ENCODE results near the gene GPC6. TPM values are rescaled to one million over a fixed set of nuclear protein-coding genes. Genes with fewer than 3 reads are reported as not detected.

GPC6 gene
- polyA plus RNA-seq, 1 donor: 26.7 TPM

- H3K9me3 ChIP-seq (ENCODE audit: control insufficient read depth, low read depth, low read length): no peaks in the 10 kb centered on the region
- no peaks in the 10 kb centered on the region for H3K4me1 ChIP-seq (ENCODE audit: control insufficient read depth, insufficient read depth, low read length)
- no peak overlapping the region for H3K27ac ChIP-seq (ENCODE audit: low read length)
- no peak for DNase-seq
- H3K4me3 ChIP-seq (ENCODE audit: low read length): no peak overlapping the region
- H3K27me3 ChIP-seq (ENCODE audit: control insufficient read depth, insufficient read depth, low read length): no peaks in the 10 kb centered on the region
- WGBS (ENCODE audit: insufficient coverage, low lambda C conversion rate): no CpG with 5 or more reads among the region's 3 CpGs
- no peaks in the 10 kb centered on the region for H3K36me3 ChIP-seq (ENCODE audit: control insufficient read depth, insufficient read depth, low read length)
These were observed 715.4 kb downstream of the GPC6 start for GRCh38 chr13:93942016-93942415.

- DNase-seq: no peak
- Histone ChIP-seq H3K4me3 (ENCODE audit: low read length) (no peak overlapping the region), H3K4me1 (ENCODE audit: control insufficient read depth, insufficient read depth, low read length) (no peaks in the 10 kb centered on the region), H3K27me3 (ENCODE audit: control insufficient read depth, insufficient read depth, low read length) (no peaks in the 10 kb centered on the region), H3K36me3 (ENCODE audit: control insufficient read depth, insufficient read depth, low read length) (no peaks in the 10 kb centered on the region), H3K9me3 (ENCODE audit: control insufficient read depth, low read depth, low read length) (no peaks in the 10 kb centered on the region), H3K27ac (ENCODE audit: low read length) (no peak overlapping the region)
- WGBS (ENCODE audit: insufficient coverage, low lambda C conversion rate): 100% methylated on average over 2 of the region's 3 CpGs
These were observed 719.0 kb downstream of the GPC6 start for GRCh38 chr13:93945621-93946020.

- no CpG with 5 or more reads among the region's 3 CpGs for WGBS (ENCODE audit: insufficient coverage, low lambda C conversion rate)
- H3K9me3 ChIP-seq (ENCODE audit: control insufficient read depth, low read depth, low read length): no peaks in the 10 kb centered on the region
- no peak for DNase-seq
- no peak overlapping the region for H3K4me3 ChIP-seq (ENCODE audit: low read length)
- H3K4me1 ChIP-seq (ENCODE audit: control insufficient read depth, insufficient read depth, low read length): no peaks in the 10 kb centered on the region
- no peaks in the 10 kb centered on the region for H3K27me3 ChIP-seq (ENCODE audit: control insufficient read depth, insufficient read depth, low read length)
- H3K36me3 ChIP-seq (ENCODE audit: control insufficient read depth, insufficient read depth, low read length): no peaks in the 10 kb centered on the region
- no peak overlapping the region for H3K27ac ChIP-seq (ENCODE audit: low read length)
These were observed 720.4 kb downstream of the GPC6 start for GRCh38 chr13:93946994-93947393.

DNA sequence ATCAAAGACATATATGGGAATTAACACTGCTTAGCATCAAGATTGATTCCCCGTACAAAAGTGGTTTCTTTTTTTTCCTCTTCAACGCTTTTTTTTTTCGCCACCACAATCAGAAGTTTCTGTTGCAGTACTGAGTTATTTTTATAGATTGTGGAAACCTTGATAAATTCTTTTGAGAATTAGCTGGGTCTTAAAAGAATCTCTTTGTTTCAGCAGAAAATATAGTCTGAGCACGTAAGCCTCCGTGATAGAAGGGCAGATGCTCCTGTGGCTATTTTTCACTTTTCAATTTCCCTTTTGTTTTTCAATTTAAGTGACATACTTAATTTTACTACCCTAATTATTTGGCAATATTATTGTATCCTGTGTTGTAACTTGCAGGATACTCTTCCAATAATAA is 721.0 kb downstream of the GPC6 start:
- Histone ChIP-seq H3K36me3 (ENCODE audit: control insufficient read depth, insufficient read depth, low read length) (no peaks in the 10 kb centered on the region), H3K4me3 (ENCODE audit: low read length) (no peak overlapping the region), H3K9me3 (ENCODE audit: control insufficient read depth, low read depth, low read length) (no peaks in the 10 kb centered on the region), H3K27me3 (ENCODE audit: control insufficient read depth, insufficient read depth, low read length) (no peaks in the 10 kb centered on the region), H3K4me1 (ENCODE audit: control insufficient read depth, insufficient read depth, low read length) (no peaks in the 10 kb centered on the region), H3K27ac (ENCODE audit: low read length) (no peak overlapping the region)
- DNase-seq: no peak
- WGBS (ENCODE audit: insufficient coverage, low lambda C conversion rate): 92% methylated on average over 5 of the region's 5 CpGs

- H3K36me3 ChIP-seq (ENCODE audit: control insufficient read depth, insufficient read depth, low read length): no peaks in the 10 kb centered on the region
- WGBS (ENCODE audit: insufficient coverage, low lambda C conversion rate): 58% methylated on average over 2 of the region's 2 CpGs
- no peak overlapping the region for H3K27ac ChIP-seq (ENCODE audit: low read length)
These were observed 721.7 kb downstream of the GPC6 start for GRCh38 chr13:93948162-93948922.

DNA sequence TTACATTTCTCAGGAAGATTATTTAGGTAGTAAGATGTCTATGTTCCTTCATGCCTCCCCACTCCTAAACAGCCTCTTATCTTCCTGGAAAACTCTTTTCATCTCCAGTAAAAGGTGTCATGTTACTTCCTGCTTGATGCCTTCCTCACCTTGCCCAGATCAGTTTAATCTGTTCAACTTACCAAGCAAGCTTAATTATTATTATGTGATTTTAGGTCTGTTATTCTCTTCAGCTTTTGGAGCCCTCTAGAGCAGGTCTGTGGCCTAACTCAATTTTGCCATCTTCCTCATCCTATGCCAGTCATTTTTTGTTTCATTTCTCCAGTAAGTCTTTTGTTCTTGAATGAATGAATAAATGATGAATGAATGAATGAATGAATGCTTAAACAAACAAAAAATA is 724.5 kb downstream of the GPC6 start:
- no peaks in the 10 kb centered on the region for H3K4me1 ChIP-seq (ENCODE audit: control insufficient read depth, insufficient read depth, low read length)
- DNase-seq: no peak

More at GRCh38 chr13:93948162-93948922, 721.7 kb downstream of the GPC6 start:
- H3K27me3 ChIP-seq (ENCODE audit: control insufficient read depth, insufficient read depth, low read length): no peaks in the 10 kb centered on the region
- H3K4me1 ChIP-seq (ENCODE audit: control insufficient read depth, insufficient read depth, low read length): no peaks in the 10 kb centered on the region
- no peak overlapping the region for H3K4me3 ChIP-seq (ENCODE audit: low read length)
- no peak for DNase-seq
- H3K9me3 ChIP-seq (ENCODE audit: control insufficient read depth, low read depth, low read length): no peaks in the 10 kb centered on the region

GRCh38 chr13:93951951-93952350 is 725.3 kb downstream of the GPC6 start:
- no peak overlapping the region for H3K4me3 ChIP-seq (ENCODE audit: low read length)
- WGBS (ENCODE audit: insufficient coverage, low lambda C conversion rate): 90% methylated on average over 1 of the region's 1 CpG
- DNase-seq: no peak
- H3K4me1 ChIP-seq (ENCODE audit: control insufficient read depth, insufficient read depth, low read length): no peaks in the 10 kb centered on the region
- H3K9me3 ChIP-seq (ENCODE audit: control insufficient read depth, low read depth, low read length): no peaks in the 10 kb centered on the region
- H3K27ac ChIP-seq (ENCODE audit: low read length): no peak overlapping the region
- no peaks in the 10 kb centered on the region for H3K27me3 ChIP-seq (ENCODE audit: control insufficient read depth, insufficient read depth, low read length)
- no peaks in the 10 kb centered on the region for H3K36me3 ChIP-seq (ENCODE audit: control insufficient read depth, insufficient read depth, low read length)

More for the DNA sequence above, 724.5 kb downstream of the GPC6 start:
- H3K27me3 ChIP-seq (ENCODE audit: control insufficient read depth, insufficient read depth, low read length): no peaks in the 10 kb centered on the region
- H3K36me3 ChIP-seq (ENCODE audit: control insufficient read depth, insufficient read depth, low read length): no peaks in the 10 kb centered on the region
- no peak overlapping the region for H3K27ac ChIP-seq (ENCODE audit: low read length)
- H3K9me3 ChIP-seq (ENCODE audit: control insufficient read depth, low read depth, low read length): no peaks in the 10 kb centered on the region
- no peak overlapping the region for H3K4me3 ChIP-seq (ENCODE audit: low read length)

DNA sequence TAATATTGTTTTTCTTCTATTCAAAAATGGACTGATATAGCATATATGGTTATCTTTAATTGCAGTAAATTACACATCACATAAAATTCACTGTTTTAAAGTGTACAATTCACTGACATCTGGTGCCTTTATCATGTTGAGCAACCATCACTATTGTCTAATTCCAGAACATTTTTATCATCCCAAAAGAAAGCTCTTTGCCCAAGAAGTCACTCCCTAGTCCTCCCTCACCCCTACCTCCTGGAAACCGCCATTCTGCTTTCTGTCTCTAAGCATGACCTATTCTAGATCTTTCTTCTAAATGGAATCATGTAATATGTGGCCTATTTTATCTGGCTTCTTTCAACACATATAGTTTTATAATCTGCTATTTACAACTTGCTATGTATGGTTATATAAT is 727.2 kb downstream of the GPC6 start:
- Histone ChIP-seq H3K4me1 (ENCODE audit: control insufficient read depth, insufficient read depth, low read length) (no peaks in the 10 kb centered on the region), H3K36me3 (ENCODE audit: control insufficient read depth, insufficient read depth, low read length) (no peaks in the 10 kb centered on the region), H3K4me3 (ENCODE audit: low read length) (no peak overlapping the region), H3K27ac (ENCODE audit: low read length) (no peak overlapping the region), H3K9me3 (ENCODE audit: control insufficient read depth, low read depth, low read length) (no peaks in the 10 kb centered on the region), H3K27me3 (ENCODE audit: control insufficient read depth, insufficient read depth, low read length) (no peaks in the 10 kb centered on the region)
- WGBS (ENCODE audit: insufficient coverage, low lambda C conversion rate): 100% methylated on average over 1 of the region's 1 CpG
- DNase-seq: no peak

DNA sequence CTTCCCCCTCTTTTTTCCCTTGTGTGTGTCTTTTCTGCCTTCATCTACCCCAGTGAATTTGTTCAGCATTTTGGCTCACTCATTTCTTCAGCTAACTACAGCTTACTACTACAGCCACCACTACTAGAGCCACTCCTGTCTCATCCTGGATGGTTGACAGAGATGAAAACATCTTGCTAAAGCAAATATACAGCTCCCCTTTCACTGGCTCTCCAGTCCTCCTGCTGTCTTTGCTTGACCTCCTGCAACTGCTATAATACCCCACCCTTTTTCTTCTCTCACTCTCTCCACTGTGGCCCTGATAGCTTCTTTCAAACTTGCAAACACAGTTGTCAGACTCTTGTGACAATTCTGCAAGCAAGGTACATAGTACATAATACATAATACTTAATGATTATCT is 729.3 kb downstream of the GPC6 start:
- H3K4me3 ChIP-seq (ENCODE audit: low read length): no peak overlapping the region
- H3K36me3 ChIP-seq (ENCODE audit: control insufficient read depth, insufficient read depth, low read length): no peaks in the 10 kb centered on the region
- no peaks in the 10 kb centered on the region for H3K4me1 ChIP-seq (ENCODE audit: control insufficient read depth, insufficient read depth, low read length)
- H3K27ac ChIP-seq (ENCODE audit: low read length): no peak overlapping the region
- peak in 1 of 2 donors; percentile 16 for DNase-seq
- no peaks in the 10 kb centered on the region for H3K27me3 ChIP-seq (ENCODE audit: control insufficient read depth, insufficient read depth, low read length)
- H3K9me3 ChIP-seq (ENCODE audit: control insufficient read depth, low read depth, low read length): no peaks in the 10 kb centered on the region

GRCh38 chr13:93956426-93956825 is 729.8 kb downstream of the GPC6 start:
- 75% methylated on average over 1 of the region's 2 CpGs for WGBS (ENCODE audit: insufficient coverage, low lambda C conversion rate)
- H3K27me3 ChIP-seq (ENCODE audit: control insufficient read depth, insufficient read depth, low read length): no peaks in the 10 kb centered on the region
- no peak overlapping the region for H3K4me3 ChIP-seq (ENCODE audit: low read length)
- no peaks in the 10 kb centered on the region for H3K36me3 ChIP-seq (ENCODE audit: control insufficient read depth, insufficient read depth, low read length)
- H3K27ac ChIP-seq (ENCODE audit: low read length): no peak overlapping the region
- DNase-seq: no peak
- no peaks in the 10 kb centered on the region for H3K4me1 ChIP-seq (ENCODE audit: control insufficient read depth, insufficient read depth, low read length)
- H3K9me3 ChIP-seq (ENCODE audit: control insufficient read depth, low read depth, low read length): no peaks in the 10 kb centered on the region

DNA sequence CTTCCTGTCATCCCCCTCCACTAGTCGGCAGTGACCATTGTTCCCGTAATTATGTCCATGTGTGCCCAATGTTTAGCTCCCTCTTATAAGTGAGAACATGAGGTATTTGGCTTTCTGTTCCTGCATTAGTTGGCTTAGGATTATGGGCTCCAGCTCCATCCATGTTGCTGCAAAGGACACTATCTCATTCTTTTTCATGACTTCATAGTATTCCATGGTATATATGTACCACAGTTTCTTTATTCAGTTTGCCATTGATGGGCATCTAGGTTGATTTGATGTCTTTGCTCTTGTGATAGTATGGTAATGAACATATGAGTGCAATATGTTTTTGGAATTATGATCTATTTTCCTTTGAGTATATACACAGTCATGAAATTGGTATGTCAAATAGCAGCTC is 730.8 kb downstream of the GPC6 start:
- Histone ChIP-seq H3K9me3 (ENCODE audit: control insufficient read depth, low read depth, low read length) (no peaks in the 10 kb centered on the region), H3K4me3 (ENCODE audit: low read length) (no peak overlapping the region), H3K27ac (ENCODE audit: low read length) (no peak overlapping the region), H3K4me1 (ENCODE audit: control insufficient read depth, insufficient read depth, low read length) (no peaks in the 10 kb centered on the region), H3K36me3 (ENCODE audit: control insufficient read depth, insufficient read depth, low read length) (no peaks in the 10 kb centered on the region), H3K27me3 (ENCODE audit: control insufficient read depth, insufficient read depth, low read length) (no peaks in the 10 kb centered on the region)
- no peak for DNase-seq
- 100% methylated on average over 1 of the region's 2 CpGs for WGBS (ENCODE audit: insufficient coverage, low lambda C conversion rate)
